C4-2B (cell line): ENCODE data around the gene SND1.

Experiments
- H3K27ac ChIP-seq: fragments of 450-650 bp; 2 replicates; pipeline ENCODE4 v1.5.1; 2017
- CTCF ChIP-seq: fragments of 450-650 bp; conservative IDR thresholded peaks from 2 replicates; pipeline ENCODE4 v1.5.1; 2017; ENCODE audit warnings: mild to moderate bottlenecking
- ZFX ChIP-seq: fragments of 450-650 bp; IDR thresholded peaks from 2 replicates; pipeline ENCODE4 v1.6.1; 2017

SND1 gene

GRCh38 chr7:128034825-128035224 lies 382.8 kb downstream of the SND1 start:
- TF ChIP-seq ZFX (no peak), CTCF (no peak)
- H3K27ac ChIP-seq, result no peak overlapping the region

GRCh38 chr7:128035712-128036111 lies 383.7 kb downstream of the SND1 start:
- H3K27ac ChIP-seq, result no peak overlapping the region
- TF ChIP-seq CTCF (peak; percentile 49; the same call in 1 of the 2 replicates), ZFX (no peak)

- H3K27ac ChIP-seq, result no peak overlapping the region
Observed at GRCh38 chr7:128036226-128036940, 384.4 kb downstream of the SND1 start.

GRCh38 chr7:128037081-128037480 lies 385.1 kb downstream of the SND1 start:
- TF ChIP-seq ZFX (no peak), CTCF (no peak)
- no peak overlapping the region for H3K27ac ChIP-seq

More at GRCh38 chr7:128036226-128036940, 384.4 kb downstream of the SND1 start:
- TF ChIP-seq ZFX (no peak), CTCF (no peak)

GRCh38 chr7:128037880-128038619 lies 386.1 kb downstream of the SND1 start:
- TF ChIP-seq CTCF (no peak), ZFX (no peak)

GRCh38 chr7:128039544-128039953 lies 387.6 kb downstream of the SND1 start:
- H3K27ac ChIP-seq, result no peak overlapping the region
- TF ChIP-seq CTCF (no peak), ZFX (no peak)

More at GRCh38 chr7:128037880-128038619, 386.1 kb downstream of the SND1 start:
- H3K27ac ChIP-seq, result no peak overlapping the region

GRCh38 chr7:128040205-128040604 lies 388.2 kb downstream of the SND1 start:
- no peak overlapping the region for H3K27ac ChIP-seq
- no peak for TF ChIP-seq CTCF
- TF ChIP-seq ZFX, result no peak
